CD4-positive, alpha-beta memory T cell (primary cell): Measurements from ENCODE around the gene LRRC4B. TPM values are rescaled to one million over a fixed set of nuclear protein-coding genes. Genes with fewer than 3 reads are reported as not detected.

Experiments
- CTCF ChIA-PET: fragments of 350-600 bp; sonication (Branson Sonifier 250); formaldehyde crosslinking; loops from one replicate; lab custom pipeline; 2021; ENCODE audit warnings: inconsistent platforms; ENCODE audit not compliant: partially characterized antibody; lab: Charles Lee
- POLR2A ChIA-PET: fragments of 350-600 bp; sonication (Branson Sonifier 250); formaldehyde crosslinking; loops from one replicate; lab custom pipeline; 2021; ENCODE audit not compliant: partially characterized antibody; lab: Charles Lee
- DNase-seq, 5 donors: peaks; one replicate each; pipeline versions ENCODE4 v3.0.0 to v3.0.0-alpha.2; 2020 to 2022; ENCODE audit warnings: mixed read lengths in 1 of 5
- H3K27ac ChIP-seq: one replicate; pipeline ENCODE4 v1.7.0; 2013; ENCODE audit warnings: low read depth, low read length
- H3K27me3 ChIP-seq: 2 replicates; pipeline ENCODE4 v1.7.0; 2013; ENCODE audit warnings: mild to moderate bottlenecking, low read length, moderate library complexity; ENCODE audit not compliant: insufficient read depth
- H3K36me3 ChIP-seq: 2 replicates; pipeline ENCODE4 v1.7.0; 2013; ENCODE audit warnings: mild to moderate bottlenecking, low read length, moderate library complexity; ENCODE audit not compliant: insufficient read depth
- H3K4me1 ChIP-seq: 2 replicates; pipeline ENCODE4 v1.7.0; 2013; ENCODE audit warnings: mild to moderate bottlenecking, low read length, moderate library complexity; ENCODE audit not compliant: insufficient read depth
- H3K4me3 ChIP-seq, 2 donors: one replicate each; pipeline ENCODE4 v1.7.0; 2013; ENCODE audit warnings: low read length in 2 of 2, mild to moderate bottlenecking in 1 of 2
- H3K9me3 ChIP-seq, 2 donors: one replicate each; pipeline ENCODE4 v1.7.0; 2013; ENCODE audit warnings: low read length in 2 of 2, control low read depth in 1 of 2; ENCODE audit not compliant: control insufficient read depth in 1 of 2
- H3K27ac Mint-ChIP-seq, 7 donors: one replicate each; pipeline ENCODE4 v1.8.0; 2020 to 2021; ENCODE audit warnings: mixed read lengths in 7 of 7, mild to moderate bottlenecking in 6 of 7, inconsistent platforms in 3 of 7, moderate library complexity in 3 of 7
- H3K27me3 Mint-ChIP-seq, 2 donors: one replicate each; pipeline ENCODE4 v1.8.0; 2020 to 2021; ENCODE audit warnings: mixed read lengths in 2 of 2
- H3K36me3 Mint-ChIP-seq, 2 donors: one replicate each; pipeline ENCODE4 v1.8.0; 2020 to 2021; ENCODE audit warnings: mixed read lengths in 2 of 2, inconsistent platforms in 1 of 2, mild to moderate bottlenecking in 1 of 2
- H3K4me1 Mint-ChIP-seq, 4 donors: one replicate each; pipeline ENCODE4 v1.8.0; 2020 to 2021; ENCODE audit warnings: mixed read lengths in 4 of 4, mild to moderate bottlenecking in 1 of 4
- H3K4me3 Mint-ChIP-seq, 8 donors: one replicate each; pipeline ENCODE4 v1.8.0; 2020 to 2021; ENCODE audit warnings: mixed read lengths in 8 of 8, mild to moderate bottlenecking in 7 of 8, moderate library complexity in 6 of 8, inconsistent platforms in 3 of 8
- H3K9me3 Mint-ChIP-seq, 8 donors: one replicate each; pipeline ENCODE4 v1.8.0; 2020 to 2021; ENCODE audit warnings: mixed read lengths in 8 of 8, mild to moderate bottlenecking in 5 of 8, inconsistent platforms in 3 of 8, moderate library complexity in 1 of 8
- intact Hi-C: fragments of 100-400 bp; cut with micrococcal nuclease; formaldehyde crosslinking; loops from one replicate; pipeline ENCODE4 v1.15.1; 2023
- polyA plus RNA-seq, 2 donors: library from polyadenylated mRNA; unstranded; fragments of 300-500 nt; fragmentation: Illumina TruSeq; gene quantifications; one replicate each; pipeline ENCODE4 v1.2.3, GENCODE V29; 2021
- total RNA-seq, 2 experiments: library from RNA; stranded (reverse); gene quantifications; one replicate each; pipeline ENCODE4 v1.2.3, GENCODE V29; 2021

Gene LRRC4B
- total and polyA plus RNA-seq, 4 experiments from 2014 or later, result 0.08 TPM; not detected in 3

DNA sequence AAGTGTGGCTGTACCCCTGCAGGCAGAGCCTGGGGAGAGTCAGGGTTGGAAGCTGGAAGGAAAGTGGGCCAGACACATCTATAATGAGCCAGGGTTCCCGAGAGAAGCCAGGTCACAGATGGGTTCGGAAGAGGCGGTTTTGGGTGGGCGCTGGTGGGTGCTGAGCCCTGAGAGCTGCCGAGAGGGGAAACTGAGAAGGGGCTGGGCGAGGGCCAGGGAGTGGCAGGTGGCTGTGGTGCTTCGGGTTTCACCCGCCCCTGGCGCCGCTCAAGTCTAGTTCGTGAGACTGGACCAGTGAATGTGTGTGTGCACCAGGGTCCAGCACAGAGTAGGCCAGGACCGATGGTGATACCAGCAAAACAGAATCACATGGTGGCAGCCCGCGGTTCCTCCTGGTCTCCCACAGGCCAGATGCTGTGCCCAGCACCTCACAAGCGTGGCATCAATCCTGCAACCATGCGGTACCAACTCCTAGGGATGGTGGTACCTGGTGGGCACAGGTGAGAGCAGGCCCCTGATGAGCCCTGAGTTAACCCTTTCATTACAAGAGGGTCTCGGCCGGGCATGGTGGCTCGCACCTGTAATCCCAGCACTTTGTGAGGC, 1.8 kb upstream of the LRRC4B start:
- peaks cover 4 to 18% (median 9%) of the 10 kb centered on the region in 4 donors for H3K4me1 Mint-ChIP-seq
- no peak overlapping the region for H3K27ac ChIP-seq
- no peak overlapping the region for H3K4me3 Mint-ChIP-seq
- H3K27me3 ChIP-seq, result peaks cover 12% of the 10 kb centered on the region
- no peak overlapping the region for H3K27ac Mint-ChIP-seq
- intact Hi-C loops, result no loop called here
- no peak overlapping the region for H3K4me3 ChIP-seq
- H3K27me3 Mint-ChIP-seq, result peaks cover 25 to 29% of the 10 kb centered on the region in 2 donors
- ChIA-PET CTCF (interaction anchor here (2.4 kb wide), 1 partner anchor 13 kb away, joined by 9 read pairs; no protein-coding TSS in a partner anchor), POLR2A (no interaction called here)
- H3K9me3 Mint-ChIP-seq, result no peaks in the 10 kb centered on the region
- peaks cover 18% of the 10 kb centered on the region for H3K4me1 ChIP-seq
- no peaks in the 10 kb centered on the region for H3K36me3 Mint-ChIP-seq
- no peaks in the 10 kb centered on the region for H3K9me3 ChIP-seq
- DNase-seq, result no peak
- no peaks in the 10 kb centered on the region for H3K36me3 ChIP-seq

DNA sequence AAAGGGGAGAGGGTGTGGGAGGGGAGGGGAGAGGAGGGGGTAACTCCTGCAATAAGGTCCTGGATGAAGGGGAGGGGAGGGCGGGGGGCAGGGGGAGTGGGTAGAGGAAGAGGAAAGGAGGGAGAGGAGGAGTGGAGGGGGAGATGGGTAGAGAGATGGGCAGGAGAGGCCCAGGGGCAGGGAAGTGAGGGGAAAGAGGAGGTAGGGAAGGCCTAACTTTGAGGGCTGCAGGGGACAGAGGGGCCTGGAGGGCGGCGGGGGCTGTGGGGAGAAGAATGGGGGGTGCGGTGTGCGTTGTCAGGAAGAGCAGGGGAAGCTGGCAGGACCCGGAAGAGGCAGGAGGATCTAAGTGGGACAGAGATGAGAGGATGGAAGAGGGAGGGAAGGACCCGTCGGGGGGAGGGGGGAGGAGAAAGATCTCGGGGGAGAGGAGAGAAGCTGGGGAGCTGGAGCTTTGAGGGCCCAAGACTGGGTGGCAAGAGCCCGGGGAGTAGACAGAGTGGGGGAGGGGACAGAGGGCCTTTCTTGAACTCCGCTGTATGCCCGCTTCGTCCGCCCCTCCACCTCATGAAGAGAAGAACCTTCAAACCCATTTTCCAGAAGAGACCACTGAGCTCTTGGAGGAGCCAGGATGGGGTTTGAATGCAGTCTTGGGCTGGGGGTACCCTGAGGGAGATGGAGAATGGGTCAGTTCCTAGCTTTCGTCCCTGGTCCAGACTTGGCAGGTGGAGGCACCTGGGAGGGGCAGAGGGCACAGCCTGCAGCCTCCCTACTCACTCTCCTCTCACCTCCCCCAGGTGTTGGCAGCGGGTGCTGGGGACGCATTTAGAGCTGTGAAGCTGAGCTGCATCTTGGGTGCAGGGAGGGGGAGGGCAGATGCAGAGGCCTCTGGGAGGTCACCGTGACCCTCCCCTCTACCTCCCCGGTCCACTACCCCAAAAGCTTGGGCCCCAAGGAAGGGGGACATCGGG, 778 bp upstream of the LRRC4B start:
- Mint-ChIP-seq H3K4me3 (peak overlapping the region in 1 of 8 donors; percentile 13), H3K4me1 (peaks cover 8 to 18% (median 9%) of the 10 kb centered on the region in 4 donors), H3K27ac (no peak overlapping the region), H3K27me3 (peaks cover 31 to 37% of the 10 kb centered on the region in 2 donors), H3K9me3 (peaks cover 0 to 2% (median 0%) of the 10 kb centered on the region in 8 donors), H3K36me3 (no peaks in the 10 kb centered on the region)
- no peak overlapping the region for H3K27ac ChIP-seq
- intact Hi-C loops, result no loop called here
- no peak for DNase-seq
- ChIA-PET CTCF (no interaction called here), POLR2A (no interaction called here)
- peaks cover 18% of the 10 kb centered on the region for H3K27me3 ChIP-seq
- no peak overlapping the region for H3K4me3 ChIP-seq
- H3K36me3 ChIP-seq, result no peaks in the 10 kb centered on the region
- H3K4me1 ChIP-seq, result peaks cover 18% of the 10 kb centered on the region
- no peaks in the 10 kb centered on the region for H3K9me3 ChIP-seq

DNA sequence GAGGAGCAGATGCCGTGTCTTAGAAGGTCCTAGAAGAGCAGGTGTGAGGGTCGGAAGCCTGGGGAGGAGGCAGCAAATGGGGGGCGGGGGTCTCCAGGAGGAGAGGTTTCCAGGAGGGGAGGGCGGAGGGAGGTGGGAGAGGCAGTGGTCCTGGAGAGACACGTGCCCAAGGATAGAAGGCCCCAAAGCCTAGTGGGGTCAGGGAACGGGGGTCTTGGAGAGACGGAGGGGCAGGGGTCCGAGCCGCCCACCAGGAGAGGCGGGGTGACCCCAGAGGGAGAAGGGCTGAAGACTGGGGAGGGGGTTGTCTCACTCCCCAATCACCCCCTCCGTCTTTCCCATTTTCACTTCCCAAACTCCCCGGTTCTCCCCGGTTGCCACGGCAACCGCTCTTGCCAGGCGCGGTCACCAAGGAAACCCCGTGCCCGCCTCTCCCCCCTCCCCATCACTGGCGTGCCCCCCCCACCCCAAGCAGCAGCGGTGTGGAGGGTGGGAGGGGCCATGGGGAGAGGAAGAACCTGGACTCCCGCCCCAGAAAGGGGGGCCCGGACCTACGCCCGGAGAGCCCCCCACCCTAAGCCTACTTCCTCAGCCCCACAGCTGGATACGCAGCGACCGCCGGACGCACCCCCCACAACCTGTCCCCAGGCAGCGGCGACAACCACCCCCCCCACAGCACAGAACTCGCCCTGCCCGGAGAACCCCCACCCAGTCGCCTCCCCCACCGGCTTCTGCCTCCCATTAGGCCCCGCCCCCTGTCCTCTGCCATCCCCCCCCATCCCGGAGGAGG, 988 bp downstream of the LRRC4B start:
- H3K36me3 Mint-ChIP-seq, result no peaks in the 10 kb centered on the region
- peaks cover 18% of the 10 kb centered on the region for H3K4me1 ChIP-seq
- H3K9me3 Mint-ChIP-seq, result peaks cover 0 to 2% (median 0%) of the 10 kb centered on the region in 8 donors
- H3K27ac Mint-ChIP-seq, result no peak overlapping the region
- no peak overlapping the region for H3K27ac ChIP-seq
- H3K9me3 ChIP-seq, result no peaks in the 10 kb centered on the region
- H3K36me3 ChIP-seq, result no peaks in the 10 kb centered on the region
- CTCF ChIA-PET, result no interaction called here
- intact Hi-C loops, result no loop called here
- peak overlapping the region in 5 of 8 donors; percentile 10 to 36 (median 36) for H3K4me3 Mint-ChIP-seq
- peaks cover 8 to 18% (median 9%) of the 10 kb centered on the region in 4 donors for H3K4me1 Mint-ChIP-seq
- H3K4me3 ChIP-seq, result no peak overlapping the region
- peaks cover 22% of the 10 kb centered on the region for H3K27me3 ChIP-seq
- POLR2A ChIA-PET, result interaction anchor here (0.6 kb wide), 1 partner anchor 229 kb away, joined by 3 read pairs; no protein-coding TSS in a partner anchor
- DNase-seq, result no peak
- peaks cover 42 to 46% of the 10 kb centered on the region in 2 donors for H3K27me3 Mint-ChIP-seq

DNA sequence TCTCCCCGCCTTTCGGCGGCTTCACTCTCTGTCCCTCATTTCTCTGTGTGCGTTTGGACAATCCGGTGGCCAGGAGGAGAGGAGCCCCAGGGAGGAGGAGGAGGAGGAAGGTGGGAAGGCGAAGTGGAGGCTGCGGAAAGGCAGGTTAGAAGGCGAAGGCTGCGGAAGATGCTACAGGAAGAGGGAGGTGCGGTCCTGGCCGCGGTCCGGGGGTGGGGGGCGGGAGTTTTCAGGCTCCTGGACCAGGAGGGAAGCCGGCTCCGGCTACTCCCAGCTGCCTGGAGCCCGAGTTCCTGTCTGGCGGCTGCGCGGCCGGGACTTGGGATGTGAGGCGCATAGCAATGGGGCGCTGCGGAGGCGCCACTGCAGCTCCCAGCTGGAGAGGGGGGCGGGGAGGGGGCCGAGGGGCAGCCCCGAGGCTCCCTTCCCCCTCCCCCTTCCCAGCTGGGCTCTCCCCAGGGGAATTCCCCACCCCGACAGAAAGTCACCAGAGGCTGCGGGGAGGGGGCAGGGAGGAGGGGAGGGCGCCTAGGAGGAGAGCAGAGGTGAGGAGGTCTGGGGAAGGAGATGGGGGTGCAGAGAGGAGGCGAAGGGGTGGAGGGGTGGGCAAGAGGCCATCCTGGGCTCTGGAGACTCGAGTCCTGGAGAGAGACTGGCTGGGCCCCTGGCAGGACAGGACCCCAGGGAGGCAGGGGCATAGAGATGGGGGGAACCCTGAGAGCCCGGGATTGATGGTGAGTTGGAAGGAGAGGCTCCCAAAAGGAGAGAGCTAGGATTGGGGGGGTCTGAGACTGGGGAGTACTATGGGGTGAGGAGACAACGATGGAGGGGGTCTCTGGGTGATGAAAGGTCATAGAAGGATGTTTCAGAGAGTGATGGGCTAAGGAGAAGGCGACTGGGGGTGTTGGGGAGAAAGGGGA, 2.0 kb downstream of the LRRC4B start:
- peaks cover 18% of the 10 kb centered on the region for H3K4me1 ChIP-seq
- peak overlapping the region in 5 of 8 donors; percentile 29 to 47 (median 36) for H3K4me3 Mint-ChIP-seq
- intact Hi-C loops, result no loop called here
- no peak overlapping the region for H3K4me3 ChIP-seq
- peaks cover 22% of the 10 kb centered on the region for H3K27me3 ChIP-seq
- ChIA-PET CTCF (no interaction called here), POLR2A (no interaction called here)
- DNase-seq, result no peak
- H3K27me3 Mint-ChIP-seq, result peaks cover 44 to 48% of the 10 kb centered on the region in 2 donors
- H3K9me3 ChIP-seq, result no peaks in the 10 kb centered on the region
- no peak overlapping the region for H3K27ac Mint-ChIP-seq
- no peaks in the 10 kb centered on the region for H3K36me3 Mint-ChIP-seq
- no peak overlapping the region for H3K27ac ChIP-seq
- peaks cover 8 to 18% (median 9%) of the 10 kb centered on the region in 4 donors for H3K4me1 Mint-ChIP-seq
- peaks cover 0 to 2% (median 0%) of the 10 kb centered on the region in 8 donors for H3K9me3 Mint-ChIP-seq
- no peaks in the 10 kb centered on the region for H3K36me3 ChIP-seq

DNA sequence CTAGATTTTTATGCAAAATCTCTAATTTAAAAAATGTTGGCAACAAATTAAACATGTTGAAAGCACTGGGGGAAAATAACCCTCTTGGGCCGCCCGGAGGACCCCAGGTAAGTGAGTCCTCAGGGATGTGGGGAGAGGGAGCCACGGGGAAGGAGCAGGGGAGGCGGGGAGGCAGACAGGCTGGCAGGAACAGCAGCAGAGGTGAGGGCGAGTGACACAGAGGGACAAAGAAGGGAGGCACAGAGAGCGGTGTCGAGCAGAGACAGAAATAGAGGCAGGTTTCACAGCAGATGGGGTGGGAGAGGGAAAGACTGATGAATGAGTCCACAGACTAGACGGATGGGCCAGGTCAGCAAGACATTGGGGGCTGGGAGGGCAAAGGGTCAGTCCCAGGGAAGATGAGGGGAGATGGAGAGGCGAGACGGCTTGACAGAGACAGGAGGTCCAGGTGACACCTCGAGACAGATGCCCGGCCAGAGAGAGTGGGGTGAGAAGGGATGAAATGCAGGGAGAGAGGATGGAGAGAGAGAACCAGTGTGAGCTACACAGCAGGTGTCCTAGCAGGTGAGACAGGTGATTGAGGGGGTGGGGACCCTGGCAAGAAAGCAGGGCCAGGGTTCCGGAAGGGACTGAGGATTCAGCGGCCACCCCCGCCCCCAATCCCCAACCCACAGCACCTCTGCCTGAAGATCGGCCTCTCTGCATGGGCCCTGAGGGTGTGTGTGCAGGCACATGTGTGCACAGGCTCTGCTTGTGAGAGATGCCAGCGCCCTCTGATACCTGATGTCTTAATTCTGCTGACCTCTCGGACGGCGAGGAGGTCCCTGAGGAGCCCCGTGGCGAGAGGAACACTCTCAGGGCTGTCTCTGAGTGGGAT, 3.8 kb downstream of the LRRC4B start:
- intact Hi-C loops, result no loop called here
- ChIA-PET CTCF (no interaction called here), POLR2A (no interaction called here)
- peaks cover 0 to 2% (median 0%) of the 10 kb centered on the region in 8 donors for H3K9me3 Mint-ChIP-seq
- DNase-seq, result no peak
- no peak overlapping the region for H3K27ac ChIP-seq
- H3K9me3 ChIP-seq, result no peaks in the 10 kb centered on the region
- peaks cover 18% of the 10 kb centered on the region for H3K4me1 ChIP-seq
- peaks cover 22% of the 10 kb centered on the region for H3K27me3 ChIP-seq
- peaks cover 8 to 18% (median 9%) of the 10 kb centered on the region in 4 donors for H3K4me1 Mint-ChIP-seq
- H3K36me3 Mint-ChIP-seq, result no peaks in the 10 kb centered on the region
- no peaks in the 10 kb centered on the region for H3K36me3 ChIP-seq
- H3K4me3 Mint-ChIP-seq, result peak overlapping the region in 2 of 8 donors; percentile 57 to 61
- no peak overlapping the region for H3K27ac Mint-ChIP-seq
- H3K27me3 Mint-ChIP-seq, result peaks cover 35 to 42% of the 10 kb centered on the region in 2 donors
- no peak overlapping the region for H3K4me3 ChIP-seq

DNA sequence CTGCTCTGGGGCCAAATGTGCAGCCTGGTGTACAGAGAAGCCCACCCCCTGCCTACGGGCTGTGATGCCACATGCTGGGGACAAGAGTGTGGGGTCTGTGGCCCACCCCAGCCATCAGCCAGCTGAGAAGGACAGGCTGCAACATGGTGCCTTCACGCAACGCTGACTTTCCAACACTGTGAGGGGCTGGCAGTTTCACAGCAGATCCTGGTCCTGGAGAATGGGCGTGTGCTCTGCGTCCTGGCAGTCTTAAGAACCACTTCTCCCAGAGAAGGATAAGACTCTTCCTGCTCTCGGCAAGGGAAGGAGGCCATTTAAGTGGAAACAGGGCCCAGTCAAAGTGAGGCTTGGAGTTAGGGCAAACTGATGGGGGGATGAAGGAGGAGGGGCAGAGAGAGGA, 4.6 kb downstream of the LRRC4B start:
- H3K4me1 Mint-ChIP-seq, result peaks cover 8 to 18% (median 9%) of the 10 kb centered on the region in 4 donors
- no peak overlapping the region for H3K27ac Mint-ChIP-seq
- H3K27me3 Mint-ChIP-seq, result peaks cover 35 to 42% of the 10 kb centered on the region in 2 donors
- Histone ChIP-seq H3K27ac (no peak overlapping the region), H3K9me3 (no peaks in the 10 kb centered on the region), H3K27me3 (peaks cover 22% of the 10 kb centered on the region), H3K36me3 (no peaks in the 10 kb centered on the region), H3K4me1 (peaks cover 18% of the 10 kb centered on the region), H3K4me3 (no peak overlapping the region)
- no peak overlapping the region for H3K4me3 Mint-ChIP-seq
- H3K9me3 Mint-ChIP-seq, result peaks cover 0 to 2% (median 0%) of the 10 kb centered on the region in 8 donors
- POLR2A ChIA-PET, result no interaction called here
- CTCF ChIA-PET, result no interaction called here
- DNase-seq, result no peak
- no peaks in the 10 kb centered on the region for H3K36me3 Mint-ChIP-seq
- intact Hi-C loops, result no loop called here
